ENCODE measurements around the gene EVC. TPM values are rescaled to one million over a fixed set of nuclear protein-coding genes. Genes with fewer than 3 reads are reported as not detected.
"Not testable (repeated sequence)": the region's sequence is repeated elsewhere in the genome, so short reads cannot be mapped to it uniquely, and the experiment has no call there.

EVC gene
- total RNA-seq, 4 donors from 2014 or later, result 89.8 to 134 (median 99.6) TPM

- peaks cover 0 to 11% (median 0%) of the 10 kb centered on the region in 4 donors for H3K9me3 ChIP-seq
- H3K27me3 ChIP-seq, result no peaks in the 10 kb centered on the region
- TF ChIP-seq POLR2A (IDR thresholded peaks at IDR 0.05) (no peak), EP300 (IDR thresholded peaks at IDR 0.05) (no peak), CTCF (IDR thresholded peaks at IDR 0.05) (no peak)
- DNase-seq (ENCODE audit: low spot score in 2 of 2), result no peak
- no peaks in the 10 kb centered on the region for H3K4me1 ChIP-seq
- no peak overlapping the region for H3K4me3 ChIP-seq
- H3K36me3 ChIP-seq, result peaks cover 0 to 96% (median 3%) of the 10 kb centered on the region in 3 donors
- WGBS, 2 donors, result 79 to 84% methylated on average over 11 to 12 of the region's 12 CpGs
- no peak overlapping the region for H3K27ac ChIP-seq
Observed at GRCh38 chr4:5810770-5811430, 99.9 kb downstream of the EVC start.

- H3K4me1 ChIP-seq; H3K27ac ChIP-seq; DNase-seq (ENCODE audit: low spot score in 2 of 2); H3K27me3 ChIP-seq; H3K4me3 ChIP-seq: not testable (repeated sequence)
- H3K9me3 ChIP-seq, result peaks cover 0 to 11% (median 0%) of the 10 kb centered on the region in 4 donors
- H3K36me3 ChIP-seq, result peaks cover 0 to 96% (median 3%) of the 10 kb centered on the region in 3 donors
- WGBS, 2 donors, result 72 to 82% methylated on average over 5 of the region's 5 CpGs
Observed at GRCh38 chr4:5812057-5812456, 101.1 kb downstream of the EVC start.

DNA sequence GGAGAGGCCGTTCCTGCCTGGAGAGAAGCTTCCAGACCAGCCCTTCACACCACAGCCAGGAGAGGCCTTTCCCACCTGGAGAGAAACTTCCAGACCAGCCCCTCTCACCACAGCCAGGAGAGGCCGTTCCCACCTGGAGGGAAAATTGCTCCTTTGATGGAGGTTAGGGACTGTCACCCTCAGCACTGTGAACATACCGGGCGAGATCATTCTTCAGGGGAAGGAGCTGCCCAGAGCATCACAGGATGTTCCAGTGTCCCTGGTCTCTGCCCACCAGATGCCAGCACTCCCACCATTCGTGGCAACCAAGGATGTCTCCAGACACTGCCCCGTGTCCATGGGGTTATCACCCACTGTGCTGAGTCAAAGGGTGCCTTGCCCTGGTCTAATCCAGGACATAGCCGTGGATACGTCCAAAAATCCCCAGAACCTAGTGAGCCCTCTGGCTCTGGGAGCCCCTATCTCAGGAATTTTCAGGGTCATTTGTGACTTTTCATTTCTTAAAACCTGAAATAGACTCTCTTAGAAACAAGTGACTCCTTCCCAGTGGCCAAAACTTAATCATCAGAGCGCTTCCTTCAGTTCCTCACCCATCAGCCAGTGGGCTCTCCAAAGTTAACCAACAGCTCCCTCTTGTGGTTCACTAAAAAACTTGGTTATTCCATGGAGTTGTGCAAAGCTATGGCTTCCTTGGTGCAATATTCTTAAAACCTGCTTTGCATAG, 101.7 kb downstream of the EVC start:
- H3K27ac ChIP-seq, result peak overlapping the region in 1 of 4 donors; percentile 5
- peaks cover 0 to 11% (median 0%) of the 10 kb centered on the region in 4 donors for H3K9me3 ChIP-seq
- no peak overlapping the region for H3K4me3 ChIP-seq
- DNase-seq (ENCODE audit: low spot score in 2 of 2), result peak in 1 of 2 donors; percentile 19
- no peaks in the 10 kb centered on the region for H3K27me3 ChIP-seq
- TF ChIP-seq CTCF (IDR thresholded peaks at IDR 0.05) (peak; percentile 46 to 69 (median 58)), POLR2A (IDR thresholded peaks at IDR 0.05) (no peak)
- no peaks in the 10 kb centered on the region for H3K4me1 ChIP-seq
- H3K36me3 ChIP-seq, result peaks cover 0 to 96% (median 3%) of the 10 kb centered on the region in 3 donors
- 81 to 84% methylated on average over 8 to 9 of the region's 9 CpGs for WGBS, 2 donors

- TF ChIP-seq POLR2A (IDR thresholded peaks at IDR 0.05) (no peak), EP300 (IDR thresholded peaks at IDR 0.05) (no peak), CTCF (IDR thresholded peaks at IDR 0.05) (no peak)
Observed at GRCh38 chr4:5813882-5814255, 102.9 kb downstream of the EVC start.

DNA sequence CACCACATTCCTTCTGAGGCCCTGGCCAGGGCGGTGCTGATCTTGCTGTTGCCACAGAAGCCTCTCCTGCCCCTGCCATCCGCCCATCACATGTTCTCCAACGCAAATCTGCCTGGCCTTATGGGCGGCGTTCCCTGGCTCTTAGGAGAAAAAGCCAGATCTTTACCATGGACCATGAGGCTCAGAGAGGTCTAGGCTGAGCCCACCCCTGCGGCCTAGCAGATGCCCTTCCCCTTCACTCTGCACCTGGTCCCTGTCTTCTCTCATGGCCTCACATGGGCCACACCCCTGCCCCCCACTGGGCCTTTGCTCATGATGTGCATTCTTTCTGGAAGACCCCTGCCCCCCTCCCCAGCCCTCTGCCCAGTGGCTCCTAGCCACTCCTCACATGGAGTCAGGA, 103.4 kb downstream of the EVC start:
- WGBS, 2 donors, result 91 to 95% methylated on average over 6 of the region's 6 CpGs
- Histone ChIP-seq H3K36me3 (peaks cover 0 to 96% (median 0%) of the 10 kb centered on the region in 3 donors), H3K27me3 (no peaks in the 10 kb centered on the region), H3K27ac (no peak overlapping the region), H3K9me3 (peaks cover 0 to 11% (median 0%) of the 10 kb centered on the region in 4 donors), H3K4me1 (no peaks in the 10 kb centered on the region), H3K4me3 (no peak overlapping the region)
- no peak for DNase-seq (ENCODE audit: low spot score in 2 of 2)
- TF ChIP-seq EP300 (IDR thresholded peaks at IDR 0.05) (no peak), POLR2A (IDR thresholded peaks at IDR 0.05) (no peak), CTCF (IDR thresholded peaks at IDR 0.05) (no peak)

More at GRCh38 chr4:5813882-5814255, 102.9 kb downstream of the EVC start:
- Histone ChIP-seq H3K4me3 (no peak overlapping the region), H3K9me3 (peaks cover 0 to 11% (median 0%) of the 10 kb centered on the region in 4 donors), H3K27me3 (no peaks in the 10 kb centered on the region), H3K36me3 (peaks cover 0 to 96% (median 0%) of the 10 kb centered on the region in 3 donors), H3K4me1 (no peaks in the 10 kb centered on the region), H3K27ac (no peak overlapping the region)
- no peak for DNase-seq (ENCODE audit: low spot score in 2 of 2)
- WGBS, 2 donors, result 93 to 96% methylated on average over 7 of the region's 7 CpGs

Measured in tibial nerve (tissue), 4 donors.